GM12878 (cell line): ENCODE measurements around the gene RETREG1. TPM values are rescaled to one million over a fixed set of nuclear protein-coding genes. Genes with fewer than 3 reads are reported as not detected.

ENCODE experiments used
- ATAC-seq: fragments of 200-7000 bp; cut with Tn5 transposase; 3 replicates; pipeline ENCODE4 v1.9.1; 2020; ENCODE audit warnings: mild to moderate bottlenecking, moderate library complexity
- BruUV-seq: library from RNA; stranded (reverse); fragments of 400-500 nt; replicated peaks from 2 replicates; lab custom pipeline; 2021; lab: Mats Ljungman, UMichigan
- CTCF ChIA-PET: fragments of 300-600 bp; sonication (Branson Sonifier 250); formaldehyde crosslinking; extraction: SDS; loops from one replicate; lab custom pipeline; 2021; ENCODE audit warnings: inconsistent platforms; lab: Yijun Ruan, JAX
- POLR2A ChIA-PET: fragments of 350-600 bp; formaldehyde crosslinking; extraction: SDS; loops from one replicate; lab custom pipeline; 2021; ENCODE audit warnings: inconsistent platforms; lab: Charles Lee
- RAD21 ChIA-PET: fragments of 300-600 bp; sonication (Branson Sonifier 250); formaldehyde crosslinking; loops from one replicate; lab custom pipeline; 2023; ENCODE audit warnings: antibody characterized with exemption; ENCODE audit not compliant: unreplicated experiment; lab: Charles Lee
- SMC1A ChIA-PET: fragments of 300-600 bp; sonication (Branson Sonifier 250); formaldehyde crosslinking; loops from one replicate; lab custom pipeline; 2023; ENCODE audit not compliant: unreplicated experiment, uncharacterized antibody; lab: Charles Lee
- DNase-seq: peaks from one replicate; pipeline ENCODE4 v3.0.0-alpha.2; 2011; ENCODE audit warnings: low read depth, low spot score
- FAIRE-seq: peaks from 3 replicates; lab custom pipeline; 2011; peaks lifted over from hg19 to GRCh38; lab: Jason Lieb, UNC
- H2AFZ ChIP-seq: 2 replicates; pipeline ENCODE4 v1.6.0; 2011; ENCODE audit warnings: low read depth, low read length, control low read depth; ENCODE audit not compliant: control insufficient read depth
- H3K27ac ChIP-seq: 2 replicates; pipeline ENCODE4 v1.5.1; 2011; ENCODE audit warnings: control low read depth; ENCODE audit not compliant: control insufficient read depth, insufficient read depth
- H3K27me3 ChIP-seq, 2 experiments: replicated peaks in 1 of 2; 2 replicates each; pipeline versions ENCODE4 v1.6.0 to v1.6.1; 2011; ENCODE audit warnings: low read length in 1 of 2; ENCODE audit not compliant: control insufficient read depth in 2 of 2, insufficient read depth in 2 of 2
- H3K36me3 ChIP-seq, 2 experiments: 2 replicates each; pipeline ENCODE4 v1.5.1; 2011; ENCODE audit warnings: low read length in 1 of 2; ENCODE audit not compliant: control insufficient read depth in 2 of 2, insufficient read depth in 2 of 2
- H3K4me1 ChIP-seq: 2 replicates; pipeline ENCODE4 v1.6.1; 2011; ENCODE audit warnings: mild to moderate bottlenecking, low read length, moderate library complexity, mixed read lengths; ENCODE audit not compliant: control insufficient read depth, insufficient read depth
- H3K4me2 ChIP-seq: 2 replicates; pipeline ENCODE4 v1.6.0; 2011; ENCODE audit warnings: control low read depth; ENCODE audit not compliant: control insufficient read depth, insufficient read depth
- H3K4me3 ChIP-seq: fragments of 200-600 bp; sonication (generic); 2 replicates; pipeline ENCODE4 v1.5.1; 2016
- H3K79me2 ChIP-seq: 2 replicates; pipeline ENCODE4 v1.6.0; 2011; ENCODE audit warnings: low read length; ENCODE audit not compliant: control insufficient read depth, insufficient read depth
- H3K9ac ChIP-seq: 2 replicates; pipeline ENCODE4 v1.8.0; 2011; ENCODE audit warnings: low read length, control low read depth, mixed read lengths; ENCODE audit not compliant: control insufficient read depth, insufficient read depth
- H3K9me3 ChIP-seq: replicated peaks from 3 replicates; pipeline ENCODE4 v1.5.1; 2011; ENCODE audit warnings: mild to moderate bottlenecking, low read length; ENCODE audit not compliant: control insufficient read depth, insufficient read depth
- H4K20me1 ChIP-seq: 2 replicates; pipeline ENCODE4 v1.6.0; 2011; ENCODE audit not compliant: control insufficient read depth, insufficient read depth
- CBFB ChIP-seq: IDR thresholded peaks from 2 replicates; pipeline ENCODE4 v1.6.1; 2016; ENCODE audit warnings: antibody characterized with exemption, low read depth
- E4F1 ChIP-seq: fragments of 450-650 bp; IDR thresholded peaks from 2 replicates; pipeline ENCODE4 v1.6.1; 2018; ENCODE audit warnings: borderline replicate concordance, mild to moderate bottlenecking; ENCODE audit not compliant: partially characterized antibody
- EGR1 ChIP-seq, 2 experiments: IDR thresholded peaks; 1 replicate in 1 of 2; 2 replicates in 1 of 2; pipeline ENCODE4 v1.6.1; 2011 to 2012; ENCODE audit warnings: low read depth in 2 of 2, low read length in 2 of 2, borderline replicate concordance in 1 of 2, mild to moderate bottlenecking in 1 of 2, moderate library complexity in 1 of 2
- IKZF1 ChIP-seq: fragments of 450-650 bp; conservative IDR thresholded peaks from 2 replicates; pipeline ENCODE4 v1.6.1; 2017; ENCODE audit warnings: antibody characterized with exemption, mild to moderate bottlenecking
- MTA3 ChIP-seq: IDR thresholded peaks from 2 replicates; pipeline ENCODE4 v1.6.1; 2012; ENCODE audit warnings: low read length, inconsistent platforms, borderline replicate concordance
- NFXL1 ChIP-seq: fragments of 450-650 bp; IDR thresholded peaks from 2 replicates; pipeline ENCODE4 v1.6.1; 2017; ENCODE audit warnings: antibody characterized with exemption, mild to moderate bottlenecking, borderline replicate concordance
- POLR2AphosphoS2 ChIP-seq: IDR thresholded peaks from 2 replicates; pipeline ENCODE4 v1.6.1; 2011; ENCODE audit warnings: low read depth, mild to moderate bottlenecking, low read length, improper control_type of control experiment, moderate library complexity
- POU2F2 ChIP-seq: IDR thresholded peaks from 3 replicates; pipeline ENCODE4 v1.6.1; 2011; ENCODE audit warnings: low read depth, mild to moderate bottlenecking, low read length, borderline replicate concordance
- RELA ChIP-seq: fragments of 450-650 bp; IDR thresholded peaks from 2 replicates; pipeline ENCODE4 v1.8.0; 2014; ENCODE audit warnings: borderline replicate concordance; ENCODE audit not compliant: partially characterized antibody
- SREBF1 ChIP-seq: IDR thresholded peaks from 2 replicates; pipeline ENCODE4 v1.6.1; 2012; ENCODE audit warnings: mild to moderate bottlenecking, low read length
- SREBF2 ChIP-seq: IDR thresholded peaks from 2 replicates; pipeline ENCODE4 v1.6.1; 2012; ENCODE audit warnings: mild to moderate bottlenecking, low read length
- SRF ChIP-seq, 2 experiments: IDR thresholded peaks; 2 replicates each; pipeline ENCODE4 v1.6.1; 2011; ENCODE audit warnings: low read depth in 2 of 2, low read length in 2 of 2, mild to moderate bottlenecking in 1 of 2, moderate library complexity in 1 of 2
- USF1 ChIP-seq: IDR thresholded peaks from 2 replicates; pipeline ENCODE4 v1.6.1; 2011; ENCODE audit warnings: borderline replicate concordance, low read depth, mild to moderate bottlenecking, moderate library complexity, mixed read lengths, low read length; ENCODE audit not compliant: insufficient read depth; ENCODE audit errors: extremely low read length
- YY1 ChIP-seq: IDR thresholded peaks from 2 replicates; pipeline ENCODE4 v1.6.1; 2011; ENCODE audit warnings: low read depth, mild to moderate bottlenecking, low read length
- ZNF207 ChIP-seq: fragments of 450-650 bp; IDR thresholded peaks from 2 replicates; pipeline ENCODE4 v1.6.1; 2014; ENCODE audit warnings: antibody characterized with exemption, mild to moderate bottlenecking, borderline replicate concordance
- WGBS: methylation state at CpG from one replicate; pipeline ENCODE4 v1.1.6; 2016; ENCODE audit warnings: low lambda C conversion rate; ENCODE audit not compliant: insufficient replicate concordance, insufficient coverage; ENCODE audit errors: missing lambda C conversion rate; 5-methylcytosine and 5-hydroxymethylcytosine counted together
- in situ Hi-C: fragments of 300-500 bp; cut with MboI; formaldehyde crosslinking; loops from 9 replicates; pipeline ENCODE4 v1.14.3; 2018; ENCODE audit warnings: mixed read lengths
- intact Hi-C: fragments of 100-400 bp; cut with micrococcal nuclease; formaldehyde crosslinking; loops from one replicate; pipeline ENCODE4 v1.14.2; 2022; ENCODE audit not compliant: unreplicated experiment
- polyA plus RNA-seq, 11 experiments: library from polyadenylated mRNA; depleted of rRNA in 4 of 11; unstranded in 6 of 11; stranded (reverse) in 5 of 11; fragments of >200 nt; fragmentation: Nextera tagmentation in 4 of 11; fragmentation: Illumina TruSeq in 1 of 11; extraction: Ambion mirVana in 4 of 11; extraction: Trizol in 1 of 11; gene quantifications; 1 replicate in 1 of 11; 2 replicates in 10 of 11; pipeline versions ENCODE4 v1.2.1 to v1.2.3, GENCODE V29; 2011 to 2016; ENCODE audit warnings: inconsistent platforms in 2 of 11, missing spikeins in 2 of 11, low read depth in 1 of 11
- total RNA-seq, 4 experiments: library from RNA; depleted of rRNA in 3 of 4; stranded (reverse); fragments of >200 nt in 3 of 4; fragmentation: Illumina TruSeq in 1 of 4; extraction: Trizol in 1 of 4; gene quantifications; 2 replicates each; pipeline versions ENCODE4 v1.2.1 to v1.2.3, GENCODE V29; 2013 to 2021
- TF ChIP-seq, protein P1 (sequence below): IDR thresholded peaks from 2 replicates; pipeline ENCODE4 v1.6.1; 2012; ENCODE audit warnings: low read depth, low read length, improper control_type of control experiment
- TF ChIP-seq, protein P2 (sequence below): IDR thresholded peaks from 2 replicates; pipeline ENCODE4 v1.6.1; 2012; ENCODE audit warnings: mild to moderate bottlenecking, low read depth, low read length

Gene RETREG1
- total and polyA plus RNA-seq, 10 of the 15 experiments (the other 5 are each of a cell fraction or from before 2014, with no cell fraction given) = 3.9 to 8.9 (median 6.4) TPM

DNA sequence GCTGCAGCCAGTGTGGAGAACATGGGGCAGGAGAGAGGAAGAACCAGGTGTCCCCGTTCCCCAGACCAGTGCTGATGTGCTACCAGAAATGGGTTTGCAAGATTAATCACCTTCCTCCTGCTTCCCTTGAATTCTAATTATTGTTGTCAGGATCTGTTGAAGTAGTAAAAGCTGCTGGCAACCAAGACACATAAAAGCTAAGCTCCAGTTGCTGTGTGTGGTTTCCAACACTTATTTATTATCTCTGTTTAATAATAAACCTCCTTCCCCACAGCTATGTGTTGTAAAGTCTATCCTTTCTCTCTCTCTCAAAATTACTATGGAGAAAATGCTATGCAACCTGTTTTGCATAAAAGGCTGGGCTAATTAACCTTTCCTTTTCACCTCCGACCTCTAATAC is 2.3 kb upstream of the RETREG1 start:
- Histone ChIP-seq H3K36me3 (no peaks in the 10 kb centered on the region), H3K27me3 (peaks cover 2 to 6% of the 10 kb centered on the region in 2 experiments), H4K20me1 (no peaks in the 10 kb centered on the region), H3K79me2 (no peaks in the 10 kb centered on the region), H3K4me3 (no peak overlapping the region), H3K9ac (no peak overlapping the region), H2AFZ (no peak overlapping the region), H3K9me3 (no peaks in the 10 kb centered on the region)
- in situ Hi-C loops (no loop called here), intact Hi-C loops (no loop called here)
- 4% methylated on average over 2 of the region's 2 CpGs for WGBS
- SMC1A ChIA-PET = no interaction called here
- FAIRE-seq (no peak), DNase-seq (no peak)
- no TSS peak for BruUV-seq
- no peak for TF ChIP-seq POLR2AphosphoS2
- TF ChIP-seq SREBF2 = no peak
- no peak for TF ChIP-seq YY1
- no peak for TF ChIP-seq EGR1 (IDR thresholded peaks at IDR 0.05; ENCODE audit: borderline replicate concordance in 1 of 2, low read depth in 2 of 2, low read length in 2 of 2)
- no peak for TF ChIP-seq ZNF207
- no peak for TF ChIP-seq E4F1
- TF ChIP-seq USF1 = no peak
- TF ChIP-seq, protein P1, sequence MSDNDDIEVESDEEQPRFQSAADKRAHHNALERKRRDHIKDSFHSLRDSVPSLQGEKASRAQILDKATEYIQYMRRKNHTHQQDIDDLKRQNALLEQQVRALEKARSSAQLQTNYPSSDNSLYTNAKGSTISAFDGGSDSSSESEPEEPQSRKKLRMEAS = no peak
- no peak for TF ChIP-seq NFXL1
- TF ChIP-seq CBFB = no peak
- TF ChIP-seq, protein P2, sequence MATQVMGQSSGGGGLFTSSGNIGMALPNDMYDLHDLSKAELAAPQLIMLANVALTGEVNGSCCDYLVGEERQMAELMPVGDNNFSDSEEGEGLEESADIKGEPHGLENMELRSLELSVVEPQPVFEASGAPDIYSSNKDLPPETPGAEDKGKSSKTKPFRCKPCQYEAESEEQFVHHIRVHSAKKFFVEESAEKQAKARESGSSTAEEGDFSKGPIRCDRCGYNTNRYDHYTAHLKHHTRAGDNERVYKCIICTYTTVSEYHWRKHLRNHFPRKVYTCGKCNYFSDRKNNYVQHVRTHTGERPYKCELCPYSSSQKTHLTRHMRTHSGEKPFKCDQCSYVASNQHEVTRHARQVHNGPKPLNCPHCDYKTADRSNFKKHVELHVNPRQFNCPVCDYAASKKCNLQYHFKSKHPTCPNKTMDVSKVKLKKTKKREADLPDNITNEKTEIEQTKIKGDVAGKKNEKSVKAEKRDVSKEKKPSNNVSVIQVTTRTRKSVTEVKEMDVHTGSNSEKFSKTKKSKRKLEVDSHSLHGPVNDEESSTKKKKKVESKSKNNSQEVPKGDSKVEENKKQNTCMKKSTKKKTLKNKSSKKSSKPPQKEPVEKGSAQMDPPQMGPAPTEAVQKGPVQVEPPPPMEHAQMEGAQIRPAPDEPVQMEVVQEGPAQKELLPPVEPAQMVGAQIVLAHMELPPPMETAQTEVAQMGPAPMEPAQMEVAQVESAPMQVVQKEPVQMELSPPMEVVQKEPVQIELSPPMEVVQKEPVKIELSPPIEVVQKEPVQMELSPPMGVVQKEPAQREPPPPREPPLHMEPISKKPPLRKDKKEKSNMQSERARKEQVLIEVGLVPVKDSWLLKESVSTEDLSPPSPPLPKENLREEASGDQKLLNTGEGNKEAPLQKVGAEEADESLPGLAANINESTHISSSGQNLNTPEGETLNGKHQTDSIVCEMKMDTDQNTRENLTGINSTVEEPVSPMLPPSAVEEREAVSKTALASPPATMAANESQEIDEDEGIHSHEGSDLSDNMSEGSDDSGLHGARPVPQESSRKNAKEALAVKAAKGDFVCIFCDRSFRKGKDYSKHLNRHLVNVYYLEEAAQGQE = no peak
- TF ChIP-seq IKZF1 = no peak
- TF ChIP-seq SREBF1 = no peak
- TF ChIP-seq POU2F2 = no peak
- TF ChIP-seq SRF (IDR thresholded peaks at IDR 0.05; ENCODE audit: low read depth in 2 of 2, low read length in 2 of 2) = no peak
- TF ChIP-seq RELA = no peak
- no peak for TF ChIP-seq MTA3
- TF ChIP-seq, all 136 proteins: peak for 0
- no peak for ATAC-seq
- H3K4me1 ChIP-seq = no peaks in the 10 kb centered on the region
- RAD21 ChIA-PET = no interaction called here
- POLR2A ChIA-PET = no interaction called here
- H3K27ac ChIP-seq = no peak overlapping the region
- CTCF ChIA-PET = no interaction called here
- no peak overlapping the region for H3K4me2 ChIP-seq
